GM21423 (cell line): Measurements from ENCODE around the gene OGA.
A peak's percentile ranks its signal among the peaks of the same experiment; 100 is the strongest.
"Not testable (repeated sequence)": the region's sequence is repeated elsewhere in the genome, so short reads cannot be mapped to it uniquely, and the experiment has no call there.

Experiments
- ATAC-seq: cut with Tn5 transposase; IDR thresholded peaks from one replicate; pipeline ENCODE4 v1.9.1; 2021; ENCODE audit warnings: mild to moderate bottlenecking, moderate library complexity; ENCODE audit not compliant: unreplicated experiment

OGA gene

DNA sequence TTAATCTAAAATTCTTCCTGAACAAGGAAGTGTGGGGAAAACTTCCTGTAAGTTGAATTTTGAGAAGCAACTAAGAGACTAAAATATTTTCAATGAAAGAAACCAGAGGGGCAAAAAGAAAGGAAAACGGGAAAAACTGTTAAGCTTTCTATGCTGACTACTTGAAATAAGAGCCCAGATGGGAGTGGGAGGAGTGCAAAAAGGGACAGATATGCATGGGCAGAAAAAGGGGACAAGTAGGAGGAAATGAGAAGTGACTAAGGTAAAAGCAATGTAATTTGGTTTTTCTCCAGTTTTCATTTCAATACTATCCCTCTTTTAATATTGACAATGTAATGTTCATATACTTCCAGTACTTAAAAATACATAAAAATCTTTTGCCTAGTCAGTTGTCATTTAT lies 11.1 kb downstream of the OGA start:
- no peak for ATAC-seq

DNA sequence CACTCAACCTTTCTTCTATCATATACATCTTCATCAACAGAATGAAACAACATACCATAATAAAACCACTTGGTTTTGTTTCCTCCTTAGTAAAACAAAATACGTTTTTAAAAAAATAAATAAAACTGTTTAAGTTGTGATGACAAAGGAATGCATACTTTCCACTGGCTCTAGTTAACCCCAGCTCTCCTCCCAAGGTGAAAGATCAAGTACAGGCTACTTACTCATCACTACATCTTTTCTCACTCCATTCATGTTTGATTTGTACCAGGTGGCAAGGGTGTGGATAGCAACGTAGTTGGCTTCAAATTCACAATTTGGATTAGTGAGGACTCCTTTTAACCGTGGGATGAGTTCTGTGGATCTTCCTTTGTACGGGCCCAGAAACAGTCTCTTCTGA lies 14.7 kb downstream of the OGA start:
- ATAC-seq: no peak

GRCh38 chr10:101797403-101798059 lies 20.7 kb downstream of the OGA start:
- ATAC-seq: no peak

GRCh38 chr10:101793526-101793925 lies 24.7 kb downstream of the OGA start:
- ATAC-seq: no peak

- ATAC-seq: no peak
These were observed 28.6 kb downstream of the OGA start for GRCh38 chr10:101789686-101790085.

DNA sequence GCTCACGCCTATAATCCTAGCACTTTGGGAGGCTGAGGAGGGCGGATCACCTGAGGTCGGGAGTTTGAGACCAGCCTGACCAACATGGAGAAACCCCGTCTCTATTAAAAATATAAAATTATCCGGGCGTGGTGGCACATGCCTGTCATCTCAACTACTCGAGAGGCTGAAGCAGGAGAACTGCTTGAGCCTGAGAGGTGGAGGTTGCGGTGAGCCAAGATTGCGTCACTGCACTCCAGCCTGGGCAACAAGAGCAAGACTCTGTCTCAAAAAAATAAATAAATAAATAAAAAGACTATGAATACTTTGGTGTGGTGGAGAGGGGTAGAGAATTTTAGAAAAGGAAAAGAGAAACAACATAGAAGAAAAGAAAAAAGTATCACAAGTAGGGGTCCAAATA lies 29.0 kb downstream of the OGA start:
- ATAC-seq: not testable (repeated sequence)

DNA sequence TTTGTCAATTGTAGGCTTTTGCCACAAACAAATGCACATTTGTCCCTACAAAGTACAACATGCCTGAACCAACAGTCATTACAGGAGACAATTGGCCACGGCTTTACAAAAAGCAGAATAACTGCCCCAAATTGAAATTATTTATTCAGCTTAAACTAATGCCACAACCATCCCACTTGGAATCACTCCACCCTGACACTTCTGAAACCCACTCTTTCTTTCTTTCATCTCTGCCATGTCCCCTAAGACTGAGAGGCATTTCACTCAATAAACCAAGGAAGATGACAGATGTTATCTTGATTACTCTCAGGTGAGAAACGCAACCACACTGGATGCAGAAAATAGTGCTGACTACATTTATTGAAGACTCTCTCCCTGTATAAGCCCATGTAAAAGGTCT lies 32.4 kb downstream of the OGA start:
- no peak for ATAC-seq

- ATAC-seq: no peak
These were observed 33.7 kb downstream of the OGA start for GRCh38 chr10:101784558-101784957.

DNA sequence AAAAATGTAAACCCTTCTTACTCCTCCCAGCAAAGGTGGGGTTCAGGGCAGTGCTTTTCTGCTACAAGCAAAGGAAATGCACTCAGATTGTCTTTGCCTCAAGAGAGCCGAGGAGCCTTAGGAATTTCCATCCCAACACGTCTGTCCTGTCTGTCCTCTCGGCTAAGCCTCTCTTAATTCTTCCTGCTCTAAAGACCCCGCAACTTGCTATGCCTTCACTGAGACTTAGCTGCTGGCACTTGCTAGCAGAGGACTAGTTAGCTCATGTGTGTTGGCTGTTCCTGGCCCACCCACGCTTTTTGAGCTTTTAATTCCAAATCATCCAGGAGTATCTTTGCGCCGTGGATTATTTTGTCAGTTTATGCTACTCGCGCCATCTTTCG lies 34.5 kb downstream of the OGA start:
- no peak for ATAC-seq

DNA sequence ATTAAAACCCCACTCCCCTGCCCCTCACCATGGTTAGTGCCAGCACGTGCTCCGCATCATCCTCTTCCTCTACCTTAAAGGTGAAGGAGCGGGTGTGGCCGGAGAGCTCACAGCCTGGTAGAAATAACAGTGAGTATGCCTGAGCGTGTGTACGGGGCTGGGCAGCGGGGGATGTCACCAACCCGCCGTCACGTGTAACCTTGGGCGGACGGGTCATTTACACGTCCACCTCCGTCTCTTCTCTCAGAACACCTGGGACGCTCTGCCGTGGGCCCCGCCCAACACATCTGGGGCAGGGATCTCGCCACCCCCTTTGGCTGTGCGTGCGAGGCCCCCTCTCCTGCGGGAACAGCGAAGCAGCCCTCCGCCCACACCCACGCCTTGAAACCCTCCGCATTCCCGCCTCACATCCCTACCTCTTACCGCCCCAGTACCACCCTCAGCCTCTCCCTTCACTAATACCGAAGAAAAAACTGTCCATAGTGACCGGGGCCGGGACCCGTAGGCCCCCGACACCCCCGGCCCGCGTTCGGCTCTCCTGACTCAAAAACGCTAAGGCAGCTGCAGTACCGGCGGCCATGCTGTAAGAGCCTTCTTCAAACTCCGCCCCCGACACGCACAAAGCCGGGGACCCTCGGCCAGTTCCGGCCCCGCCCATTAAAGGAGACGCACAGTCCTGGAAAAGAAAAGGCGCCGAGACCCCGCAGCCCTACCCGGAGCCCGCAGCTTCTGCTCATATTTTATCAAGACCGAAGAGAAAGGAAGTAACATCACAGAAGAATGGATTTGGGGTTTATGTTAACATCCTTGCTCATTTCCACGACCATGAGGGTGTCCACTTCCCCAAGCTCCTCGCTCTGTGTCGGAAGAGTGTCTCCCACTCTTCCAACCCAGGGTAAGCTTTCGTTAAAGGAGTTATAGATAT lies 35.2 kb downstream of the OGA start, which contains the start of gene NPM3:
Gene NPM3 (minus strand): TSS at position 636 of the 925 bp plus-strand sequence. CDS start 56 bp downstream, at position 580.
- peak; percentile 61 for ATAC-seq

DNA sequence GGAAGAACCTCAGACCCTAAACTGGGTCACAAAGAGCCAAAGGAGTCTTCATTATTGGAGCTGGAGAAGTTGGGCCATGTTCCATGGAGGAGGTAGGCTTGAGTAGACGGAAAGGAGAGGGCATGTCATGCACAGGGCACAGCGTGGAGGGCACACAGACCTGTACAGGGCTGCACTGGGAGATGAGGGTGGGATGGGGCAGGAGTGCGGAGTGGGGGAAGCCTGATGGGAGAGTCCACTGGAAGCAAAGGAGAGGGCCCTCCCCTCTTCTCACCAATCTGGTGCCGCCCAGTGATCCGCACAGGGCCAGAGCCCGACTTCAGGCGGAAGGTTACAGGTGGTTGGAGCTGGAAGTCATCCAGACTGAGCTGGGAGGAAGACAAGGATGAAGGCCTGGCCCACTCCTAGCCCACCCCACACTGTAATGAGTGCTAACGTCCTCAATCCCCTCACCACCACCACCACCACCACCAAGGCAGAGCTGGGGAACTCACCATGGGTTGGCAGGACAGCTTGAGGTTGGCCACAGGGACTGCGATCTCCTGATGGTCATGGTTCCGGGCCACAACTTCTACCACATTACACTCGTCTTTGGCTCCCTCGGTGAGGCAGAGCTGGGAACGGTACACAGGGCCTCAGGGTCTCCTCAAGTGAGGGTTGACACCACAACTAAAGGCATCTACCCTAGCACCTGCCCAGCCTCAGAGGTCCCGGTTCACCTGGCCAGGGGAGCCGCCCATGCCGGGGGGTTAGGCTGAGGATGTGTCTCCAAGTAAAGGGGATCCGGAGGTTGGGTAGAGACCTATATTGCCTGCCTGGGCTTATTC lies 36.0 kb downstream of the OGA start:
- no peak for ATAC-seq

- ATAC-seq: no peak
These were observed 36.6 kb downstream of the OGA start for GRCh38 chr10:101781655-101781983.

DNA sequence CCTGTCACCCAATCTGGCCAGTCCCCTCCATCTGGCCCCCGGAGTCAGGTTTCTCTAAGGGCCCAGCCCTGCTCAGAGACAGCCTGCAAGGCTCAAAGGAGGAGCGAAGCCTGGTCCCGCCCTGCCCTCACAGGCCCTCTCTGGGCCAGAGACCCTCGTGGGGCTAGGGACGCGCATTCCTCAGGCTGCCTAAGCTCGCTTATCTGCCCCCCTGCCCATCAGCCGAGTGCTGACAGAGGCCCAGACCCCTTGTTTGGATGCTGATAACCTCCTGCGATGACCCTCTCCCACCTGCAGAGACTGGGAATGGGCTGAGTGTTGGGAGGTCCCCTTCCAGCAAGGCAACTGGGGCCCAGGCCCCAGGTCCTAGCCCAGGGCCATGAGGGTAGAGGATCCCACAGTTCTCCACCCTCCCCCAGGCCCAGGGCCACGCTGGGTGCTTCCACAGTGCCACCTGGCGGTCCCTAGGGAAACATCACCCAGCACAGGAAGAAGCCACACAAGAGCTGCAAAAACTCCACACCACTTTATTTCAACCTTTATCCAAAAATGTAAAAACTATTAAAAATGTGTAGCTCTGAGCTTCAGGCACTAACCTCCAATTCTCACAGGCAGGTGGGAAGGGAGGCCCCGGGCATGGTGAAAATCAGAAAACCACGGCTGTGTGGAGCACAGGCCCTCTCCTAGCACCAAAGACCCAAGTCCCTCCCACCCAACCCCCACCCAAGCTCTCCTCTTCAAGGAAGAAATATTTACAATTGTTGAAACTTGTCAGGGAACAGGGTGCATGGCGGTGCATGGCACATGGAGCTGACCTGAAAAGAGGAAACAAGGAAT lies 37.2 kb downstream of the OGA start:
- peak; percentile 41 for ATAC-seq

GRCh38 chr10:101780187-101780817 lies 37.9 kb downstream of the OGA start:
- no peak for ATAC-seq

DNA sequence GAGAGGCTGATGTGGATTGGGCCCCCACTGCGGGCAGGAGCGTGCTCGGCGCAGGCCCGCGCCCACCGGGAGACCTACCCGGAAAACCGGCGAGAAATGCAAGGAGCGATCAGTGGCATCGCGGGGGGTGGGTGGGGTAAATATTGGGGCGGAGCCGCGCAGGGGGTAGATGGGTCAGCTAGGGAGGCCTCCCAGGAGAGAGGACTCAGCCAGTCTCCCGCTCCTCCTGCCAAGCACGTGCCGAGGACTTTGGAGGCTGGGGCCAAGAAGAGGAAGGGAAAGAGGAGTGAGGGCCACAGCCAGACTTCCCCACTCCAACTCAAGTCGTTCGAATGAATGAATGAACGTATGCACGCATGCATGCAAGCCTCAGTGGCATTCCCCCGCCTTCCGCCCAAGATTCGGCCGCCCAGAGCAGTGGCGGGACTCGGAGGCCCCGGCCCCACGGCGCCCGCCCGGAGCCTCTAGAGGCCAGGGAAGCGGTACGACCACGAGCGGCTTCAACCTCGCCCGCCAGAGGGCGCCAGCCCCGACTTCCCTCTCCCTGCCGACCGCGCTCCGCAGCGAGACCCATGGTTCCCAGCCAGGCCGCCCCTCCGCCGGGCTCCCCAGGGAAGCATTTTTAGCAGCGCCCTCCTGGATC lies 38.6 kb downstream of the OGA start:
- no peak for ATAC-seq

- no peak for ATAC-seq
These were observed 39.3 kb downstream of the OGA start for GRCh38 chr10:101778781-101779543.

- no peak for ATAC-seq
These were observed 40.0 kb downstream of the OGA start for GRCh38 chr10:101778151-101778780.

GRCh38 chr10:101777619-101778145 lies 40.6 kb downstream of the OGA start:
- ATAC-seq: no peak
